DMS53 treated with DMSO at 0.1 percent for 48 hours (cell line): ENCODE measurements around the gene SPINK5.

Source experiments
- DNase-seq: peaks from one replicate; lab custom pipeline; 2025; ENCODE audit not compliant: unreplicated experiment; lab: John Stamatoyannopoulos, UW

SPINK5 gene

GRCh38 chr5:148176480-148176879, 112.7 kb downstream of the SPINK5 start:
- DNase-seq, result no peak

- DNase-seq, result no peak
These were observed 113.4 kb downstream of the SPINK5 start for GRCh38 chr5:148177207-148177606.

- peak; percentile 56 for DNase-seq
These were observed 115.5 kb downstream of the SPINK5 start for GRCh38 chr5:148179234-148179824.

GRCh38 chr5:148186248-148187003, 122.6 kb downstream of the SPINK5 start:
- no peak for DNase-seq
